CD14-positive monocyte (primary cell): Measurements from ENCODE around the gene ZPR1. TPM values are rescaled to one million over a fixed set of nuclear protein-coding genes. Genes with fewer than 3 reads are reported as not detected.

ENCODE experiments used
- DNase-seq, 3 donors: peaks; one replicate each; pipeline ENCODE4 v3.0.0-alpha.2; 2011 to 2022
- H2AFZ ChIP-seq: 2 replicates; pipeline ENCODE4 v1.6.0; 2012; ENCODE audit warnings: mild to moderate bottlenecking, low read depth, low read length, inconsistent platforms; ENCODE audit not compliant: insufficient read depth, poor library complexity, severe bottlenecking
- H3K27ac ChIP-seq, 2 donors: 1 replicate in 1 of 2; 2 replicates in 1 of 2; pipeline ENCODE4 v1.5.1; 2012 to 2013; ENCODE audit warnings: low read length in 2 of 2, control low read depth in 1 of 2, inconsistent platforms in 1 of 2, low read depth in 1 of 2, mild to moderate bottlenecking in 1 of 2
- H3K27me3 ChIP-seq, 2 donors: one replicate each; pipeline versions ENCODE4 v1.6.0 to v1.6.1; 2011 to 2013; ENCODE audit warnings: low read length in 2 of 2; ENCODE audit not compliant: control insufficient read depth in 2 of 2, insufficient read depth in 2 of 2
- H3K36me3 ChIP-seq, 2 donors: replicated peaks in 1 of 2; 1 replicate in 1 of 2; 2 replicates in 1 of 2; pipeline versions ENCODE4 v1.5.1 to v1.6.1; 2012 to 2013; ENCODE audit warnings: low read length in 2 of 2, control low read depth in 1 of 2, inconsistent platforms in 1 of 2, mild to moderate bottlenecking in 1 of 2; ENCODE audit not compliant: insufficient read depth in 2 of 2, control insufficient read depth in 1 of 2
- H3K4me1 ChIP-seq, 2 donors: 1 replicate in 1 of 2; 2 replicates in 1 of 2; pipeline versions ENCODE4 v1.5.1 to v1.6.1; 2012 to 2013; ENCODE audit warnings: low read length in 2 of 2, control low read depth in 1 of 2, inconsistent platforms in 1 of 2, mild to moderate bottlenecking in 1 of 2, moderate library complexity in 1 of 2; ENCODE audit not compliant: insufficient read depth in 2 of 2, control insufficient read depth in 1 of 2
- H3K4me2 ChIP-seq: replicated peaks from 2 replicates; pipeline ENCODE3; 2012; ENCODE audit warnings: low read length, moderate library complexity, mild to moderate bottlenecking; ENCODE audit not compliant: poor library complexity, severe bottlenecking; ENCODE audit errors: extremely low read depth
- H3K4me3 ChIP-seq, 3 experiments: fragments of 200-600 bp in 1 of 3; sonication (generic) in 1 of 3; replicated peaks in 1 of 3; 1 replicate in 2 of 3; 2 replicates in 1 of 3; pipeline ENCODE4 v1.5.1; 2011 to 2013; ENCODE audit warnings: low read length in 3 of 3, mild to moderate bottlenecking in 3 of 3, control low read depth in 2 of 3, low read depth in 2 of 3, inconsistent platforms in 1 of 3, moderate library complexity in 1 of 3
- H3K79me2 ChIP-seq: 2 replicates; pipeline ENCODE4 v1.6.0; 2012; ENCODE audit warnings: mild to moderate bottlenecking, control low read depth, inconsistent platforms, low read length, moderate library complexity; ENCODE audit not compliant: insufficient read depth
- H3K9ac ChIP-seq: 2 replicates; pipeline ENCODE4 v1.6.0; 2017; ENCODE audit warnings: low read length, mild to moderate bottlenecking; ENCODE audit not compliant: insufficient read depth, poor library complexity, severe bottlenecking
- H3K9me3 ChIP-seq, 2 donors: replicated peaks in 1 of 2; 1 replicate in 1 of 2; 2 replicates in 1 of 2; pipeline versions ENCODE4 v1.5.1 to v1.6.1; 2012 to 2013; ENCODE audit warnings: low read length in 2 of 2, control low read depth in 1 of 2; ENCODE audit not compliant: control insufficient read depth in 1 of 2, insufficient read depth in 1 of 2
- H4K20me1 ChIP-seq: 2 replicates; pipeline ENCODE4 v1.6.0; 2012; ENCODE audit warnings: mild to moderate bottlenecking, low read length, control low read depth, moderate library complexity; ENCODE audit not compliant: insufficient read depth
- H3K27ac Mint-ChIP-seq, 7 donors: one replicate each; pipeline ENCODE4 v1.8.0; 2020; ENCODE audit warnings: mild to moderate bottlenecking in 7 of 7, mixed read lengths in 7 of 7, moderate library complexity in 6 of 7, inconsistent platforms in 2 of 7
- H3K27me3 Mint-ChIP-seq, 3 donors: one replicate each; pipeline ENCODE4 v1.8.0; 2021 to 2022; ENCODE audit warnings: low read depth in 3 of 3, mild to moderate bottlenecking in 3 of 3, mixed read lengths in 3 of 3, moderate library complexity in 3 of 3, inconsistent platforms in 1 of 3
- H3K36me3 Mint-ChIP-seq, 2 donors: one replicate each; pipeline ENCODE4 v1.8.0; 2020; ENCODE audit warnings: mixed read lengths in 2 of 2, inconsistent platforms in 1 of 2, mild to moderate bottlenecking in 1 of 2
- H3K4me1 Mint-ChIP-seq: one replicate; pipeline ENCODE4 v1.8.0; 2020; ENCODE audit warnings: mild to moderate bottlenecking, mixed read lengths
- H3K4me3 Mint-ChIP-seq, 2 donors: one replicate each; pipeline ENCODE4 v1.8.0; 2020; ENCODE audit warnings: mild to moderate bottlenecking in 2 of 2, mixed read lengths in 2 of 2, moderate library complexity in 1 of 2
- H3K9me3 Mint-ChIP-seq, 7 donors: one replicate each; pipeline ENCODE4 v1.8.0; 2020 to 2022; ENCODE audit warnings: mixed read lengths in 7 of 7, mild to moderate bottlenecking in 6 of 7, moderate library complexity in 6 of 7, inconsistent platforms in 2 of 7
- WGBS: methylation state at CpG from one replicate; pipeline ENCODE4 v1.1.5; 2013; ENCODE audit warnings: missing lambda C conversion rate; ENCODE audit not compliant: insufficient coverage; 5-methylcytosine and 5-hydroxymethylcytosine counted together
- intact Hi-C, 2 donors: fragments of 100-400 bp; cut with micrococcal nuclease; formaldehyde crosslinking; loops; one replicate each; pipeline versions ENCODE4 v1.15.0 to v1.15.1; 2023
- polyA plus RNA-seq, 3 donors: library from polyadenylated mRNA; depleted of rRNA in 1 of 3; unstranded in 2 of 3; stranded (reverse) in 1 of 3; fragments of 300-500 nt in 2 of 3; fragments of >200 nt in 1 of 3; fragmentation: Illumina TruSeq in 2 of 3; gene quantifications; 1 replicate in 2 of 3; 2 replicates in 1 of 3; pipeline ENCODE4 v1.2.3, GENCODE V29; 2012 to 2021
- TF ChIP-seq, protein P1 (sequence below): fragments of 200-600 bp; IDR thresholded peaks from one replicate; pipeline ENCODE4 v1.8.0; 2022; ENCODE audit warnings: antibody characterized with exemption, mild to moderate bottlenecking

Gene ZPR1
- polyA plus RNA-seq, 3 donors: 24.4 to 35.5 (median 35.2) TPM

- Mint-ChIP-seq H3K27ac (peak overlapping the region in 1 of 7 donors; percentile 2), H3K9me3 (no peaks in the 10 kb centered on the region), H3K4me1 (peaks cover 17% of the 10 kb centered on the region), H3K27me3 (peaks cover 0 to 2% (median 0%) of the 10 kb centered on the region in 3 donors), H3K4me3 (no peak overlapping the region), H3K36me3 (peaks cover 55 to 64% of the 10 kb centered on the region in 2 donors)
- Histone ChIP-seq H3K79me2 (peaks cover 8% of the 10 kb centered on the region), H3K9ac (no peak overlapping the region), H3K9me3 (no peaks in the 10 kb centered on the region), H3K27ac (no peak overlapping the region), H4K20me1 (no peaks in the 10 kb centered on the region), H3K4me1 (peaks cover 13 to 21% of the 10 kb centered on the region in 2 donors), H3K4me2 (no peak overlapping the region), H3K4me3 (no peak overlapping the region), H2AFZ (no peak overlapping the region), H3K27me3 (no peaks in the 10 kb centered on the region), H3K36me3 (peaks cover 46 to 64% of the 10 kb centered on the region in 2 donors)
- intact Hi-C loops: no loop called here
- TF ChIP-seq, protein P1, sequence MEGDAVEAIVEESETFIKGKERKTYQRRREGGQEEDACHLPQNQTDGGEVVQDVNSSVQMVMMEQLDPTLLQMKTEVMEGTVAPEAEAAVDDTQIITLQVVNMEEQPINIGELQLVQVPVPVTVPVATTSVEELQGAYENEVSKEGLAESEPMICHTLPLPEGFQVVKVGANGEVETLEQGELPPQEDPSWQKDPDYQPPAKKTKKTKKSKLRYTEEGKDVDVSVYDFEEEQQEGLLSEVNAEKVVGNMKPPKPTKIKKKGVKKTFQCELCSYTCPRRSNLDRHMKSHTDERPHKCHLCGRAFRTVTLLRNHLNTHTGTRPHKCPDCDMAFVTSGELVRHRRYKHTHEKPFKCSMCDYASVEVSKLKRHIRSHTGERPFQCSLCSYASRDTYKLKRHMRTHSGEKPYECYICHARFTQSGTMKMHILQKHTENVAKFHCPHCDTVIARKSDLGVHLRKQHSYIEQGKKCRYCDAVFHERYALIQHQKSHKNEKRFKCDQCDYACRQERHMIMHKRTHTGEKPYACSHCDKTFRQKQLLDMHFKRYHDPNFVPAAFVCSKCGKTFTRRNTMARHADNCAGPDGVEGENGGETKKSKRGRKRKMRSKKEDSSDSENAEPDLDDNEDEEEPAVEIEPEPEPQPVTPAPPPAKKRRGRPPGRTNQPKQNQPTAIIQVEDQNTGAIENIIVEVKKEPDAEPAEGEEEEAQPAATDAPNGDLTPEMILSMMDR: no peak
- DNase-seq: no peak
- 100% methylated on average over 1 of the region's 7 CpGs for WGBS
Measured at GRCh38 chr11:116777056-116777455, 10.8 kb downstream of the ZPR1 start.

DNA sequence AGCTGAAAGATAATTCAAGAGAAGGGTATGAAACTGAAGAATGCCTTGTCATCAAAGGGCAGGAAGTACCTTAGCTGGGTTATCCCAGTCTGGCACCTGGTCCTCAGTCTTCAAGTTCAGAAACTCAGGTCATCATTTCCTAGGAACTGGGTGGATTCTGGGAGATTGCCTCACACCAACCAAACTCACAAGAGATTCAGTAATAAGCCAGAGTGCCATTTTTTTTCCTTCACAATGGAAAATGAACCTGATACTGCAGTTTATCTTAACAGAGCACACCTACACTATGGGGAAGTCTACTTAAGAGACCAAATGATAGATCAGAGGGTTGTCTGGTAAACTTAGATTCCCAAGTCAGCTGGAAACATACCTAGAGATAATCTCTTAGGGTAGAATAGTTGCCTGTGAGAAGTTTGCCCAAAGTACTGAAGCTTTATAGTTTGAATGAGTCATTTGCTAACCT, 11.3 kb downstream of the ZPR1 start:
- Histone ChIP-seq H3K4me1 (peaks cover 18 to 26% of the 10 kb centered on the region in 2 donors), H3K27ac (no peak overlapping the region), H4K20me1 (no peaks in the 10 kb centered on the region), H3K79me2 (peaks cover 13% of the 10 kb centered on the region), H3K4me2 (no peak overlapping the region), H3K36me3 (peaks cover 43 to 59% of the 10 kb centered on the region in 2 donors), H3K9me3 (no peaks in the 10 kb centered on the region), H3K27me3 (no peaks in the 10 kb centered on the region), H3K9ac (no peak overlapping the region), H3K4me3 (no peak overlapping the region), H2AFZ (no peak overlapping the region)
- Mint-ChIP-seq H3K9me3 (no peaks in the 10 kb centered on the region), H3K27ac (peak overlapping the region in 2 of 7 donors; percentile 2 to 35), H3K36me3 (peaks cover 52 to 59% of the 10 kb centered on the region in 2 donors), H3K27me3 (peaks cover 0 to 2% (median 0%) of the 10 kb centered on the region in 3 donors), H3K4me3 (no peak overlapping the region), H3K4me1 (peaks cover 22% of the 10 kb centered on the region)
- TF ChIP-seq, protein P1: no peak
- DNase-seq: no peak
- intact Hi-C loops: no loop called here
